Hepatocyte (in vitro differentiated cells): Measurements from ENCODE around the gene STRN4.

Experiments used
- CTCF ChIP-seq: fragments of 200-600 bp; sonication (generic); IDR thresholded peaks from 2 replicates; pipeline ENCODE4 v1.5.1; 2016; ENCODE audit warnings: antibody characterized with exemption, mild to moderate bottlenecking; ENCODE audit not compliant: poor library complexity
- EZH2 ChIP-seq: fragments of 200-600 bp; sonication (generic); IDR thresholded peaks from 2 replicates; pipeline ENCODE4 v1.6.1; 2016; ENCODE audit warnings: antibody characterized with exemption, mild to moderate bottlenecking, borderline replicate concordance
- EZH2phosphoT487 ChIP-seq: fragments of 200-600 bp; sonication (generic); IDR thresholded peaks from one replicate; pipeline ENCODE4 v1.6.1; 2018; ENCODE audit warnings: antibody characterized with exemption, mild to moderate bottlenecking, low read depth, moderate library complexity; ENCODE audit not compliant: unreplicated experiment, severe bottlenecking

- TF ChIP-seq CTCF (no peak), EZH2phosphoT487 (no peak), EZH2 (no peak)
Observed at GRCh38 chr19:46741447-46741846, 4.8 kb downstream of the STRN4 start.
